GM23248 (cell line): Measurements from ENCODE around the gene GALM.

Experiments
- EZH2 ChIP-seq: fragments of 200-600 bp; sonication (generic); IDR thresholded peaks from 2 replicates; pipeline ENCODE4 v1.6.1; 2018; ENCODE audit warnings: antibody characterized with exemption, mild to moderate bottlenecking; ENCODE audit not compliant: insufficient read depth, poor library complexity, severe bottlenecking
- EZH2phosphoT487 ChIP-seq: fragments of 200-600 bp; sonication (generic); IDR thresholded peaks from 2 replicates; pipeline ENCODE4 v1.6.1; 2018; ENCODE audit warnings: antibody characterized with exemption, moderate library complexity, mild to moderate bottlenecking, low read depth; ENCODE audit not compliant: insufficient read depth

- TF ChIP-seq EZH2phosphoT487 (no peak), EZH2 (no peak)
Measured at GRCh38 chr2:38750011-38750890, 84.3 kb downstream of the GALM start.
